ENCODE data around the gene FBH1. TPM values are rescaled to one million over a fixed set of nuclear protein-coding genes. Genes with fewer than 3 reads are reported as not detected.
"Not testable (repeated sequence)": the region's sequence is repeated elsewhere in the genome, so short reads cannot be mapped to it uniquely, and the experiment has no call there.

Gene FBH1
- 10 to 100 TPM; 79.3 to 99.1 (median 85.9) TPM for polyA plus RNA-seq (ENCODE audit: insufficient read length in 3 of 3)
- long read RNA-seq, donor 1, partial matches to known transcripts: 18 of 22 reads
- long read RNA-seq, donor 1, other reads (novel, unspliced or antisense): 0 of 22 reads
- long read RNA-seq, donor 2, transcript FBH1-201 (21 exons, 3,560 nt): major isoform, 6 of 40 reads
- long read RNA-seq, donor 2, partial matches to known transcripts: 34 of 40 reads
- long read RNA-seq, donor 2, other reads (novel, unspliced or antisense): 0 of 40 reads
- long read RNA-seq, donor 3, partial matches to known transcripts: 27 of 31 reads
- long read RNA-seq, donor 3, other reads (novel, unspliced or antisense): 0 of 31 reads
- long read RNA-seq, donor 4, transcript FBH1-201 (21 exons, 3,560 nt): major isoform, 6 of 31 reads
- long read RNA-seq, donor 4, partial matches to known transcripts: 25 of 31 reads
- long read RNA-seq, donor 4, other reads (novel, unspliced or antisense): 0 of 31 reads
- long read RNA-seq, donor 5, partial matches to known transcripts: 0 of 2 reads
- long read RNA-seq, donor 5, other reads (novel, unspliced or antisense): 0 of 2 reads
- long read RNA-seq, donor 6, partial matches to known transcripts: 42 of 45 reads
- long read RNA-seq, donor 6, other reads (novel, unspliced or antisense): 0 of 45 reads
- long read RNA-seq, donor 7, partial matches to known transcripts: 12 of 17 reads
- long read RNA-seq, donor 7, other reads (novel, unspliced or antisense): 0 of 17 reads
- long read RNA-seq, donor 8, partial matches to known transcripts: 12 of 13 reads
- long read RNA-seq, donor 8, other reads (novel, unspliced or antisense): 0 of 13 reads
- long read RNA-seq, donor 9, transcript FBH1-201 (21 exons, 3,560 nt): major isoform, 6 of 83 reads
- long read RNA-seq, donor 9, partial matches to known transcripts: 75 of 83 reads
- long read RNA-seq, donor 9, other reads (novel, unspliced or antisense): 0 of 83 reads
- long read RNA-seq, donor 10, partial matches to known transcripts: 28 of 32 reads
- long read RNA-seq, donor 10, other reads (novel, unspliced or antisense): 0 of 32 reads
- long read RNA-seq, donor 11, partial matches to known transcripts: 8 of 10 reads
- long read RNA-seq, donor 11, other reads (novel, unspliced or antisense): 0 of 10 reads
- long read RNA-seq, donor 12, transcript FBH1-201 (21 exons, 3,560 nt): major isoform, 7 of 47 reads
- long read RNA-seq, donor 12, partial matches to known transcripts: 38 of 47 reads
- long read RNA-seq, donor 12, other reads (novel, unspliced or antisense): 0 of 47 reads
- long read RNA-seq, donor 13, partial matches to known transcripts: 16 of 17 reads
- long read RNA-seq, donor 13, other reads (novel, unspliced or antisense): 0 of 17 reads
- long read RNA-seq, donor 14: 0 reads
- long read RNA-seq, donor 15, transcript FBH1-201 (21 exons, 3,560 nt): major isoform, 8 of 64 reads
- long read RNA-seq, donor 15, partial matches to known transcripts: 54 of 64 reads
- long read RNA-seq, donor 15, other reads (novel, unspliced or antisense): 0 of 64 reads
- long read RNA-seq, donor 16, partial matches to known transcripts: 25 of 29 reads
- long read RNA-seq, donor 16, other reads (novel, unspliced or antisense): 0 of 29 reads

DNA sequence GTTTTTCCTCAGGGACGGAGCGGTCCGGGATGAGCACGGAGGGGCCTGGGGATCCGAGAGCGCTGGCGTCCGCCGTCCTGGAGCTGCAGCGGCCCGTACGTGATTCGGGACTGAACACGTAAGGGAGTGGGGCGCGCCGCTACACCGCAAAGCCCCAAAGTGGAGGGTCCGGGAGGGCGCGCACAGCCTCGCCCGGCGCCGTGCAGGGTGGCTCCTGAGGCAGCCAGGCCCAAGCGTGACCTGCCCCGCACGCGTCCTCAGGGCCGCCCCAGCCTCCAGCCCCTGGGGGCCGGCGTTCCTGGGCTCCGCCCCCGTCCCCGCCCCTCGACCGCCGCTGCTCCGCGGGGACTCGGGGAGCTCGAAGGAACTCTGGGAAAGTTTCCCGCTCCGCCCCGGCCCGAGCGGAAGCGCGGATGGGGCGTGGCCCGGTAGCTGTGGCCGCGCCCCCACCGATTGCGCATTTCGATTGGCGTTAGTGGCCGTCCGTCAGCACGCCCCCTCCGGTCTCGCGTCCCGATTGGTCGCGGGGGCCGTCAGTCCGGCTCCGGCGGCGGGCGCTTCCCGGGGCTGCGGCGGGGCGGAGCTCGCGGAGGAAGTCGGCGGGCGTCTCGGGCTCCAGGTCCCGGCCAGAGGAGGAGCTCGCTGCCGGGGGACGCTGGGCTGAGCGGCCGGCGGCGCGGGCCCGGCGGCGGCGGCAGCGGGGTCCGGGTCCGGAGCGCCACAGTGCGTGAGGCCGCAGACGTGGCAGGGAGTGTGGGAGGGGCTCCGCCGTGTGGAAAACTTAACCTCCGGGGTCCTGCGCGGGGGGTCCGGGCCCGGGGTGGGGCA, at the start of gene FBH1, which contains the start of gene ANKRD16:
Gene FBH1 (plus strand): TSS at position 620 of the 828 bp plus-strand sequence. CDS start 103 bp downstream, at position 723.
Gene ANKRD16 (minus strand): TSS at position 270 of the 828 bp plus-strand sequence. CDS start 539 bp downstream, outside the sequence.
- DNase-seq: peak; percentile 99

DNA sequence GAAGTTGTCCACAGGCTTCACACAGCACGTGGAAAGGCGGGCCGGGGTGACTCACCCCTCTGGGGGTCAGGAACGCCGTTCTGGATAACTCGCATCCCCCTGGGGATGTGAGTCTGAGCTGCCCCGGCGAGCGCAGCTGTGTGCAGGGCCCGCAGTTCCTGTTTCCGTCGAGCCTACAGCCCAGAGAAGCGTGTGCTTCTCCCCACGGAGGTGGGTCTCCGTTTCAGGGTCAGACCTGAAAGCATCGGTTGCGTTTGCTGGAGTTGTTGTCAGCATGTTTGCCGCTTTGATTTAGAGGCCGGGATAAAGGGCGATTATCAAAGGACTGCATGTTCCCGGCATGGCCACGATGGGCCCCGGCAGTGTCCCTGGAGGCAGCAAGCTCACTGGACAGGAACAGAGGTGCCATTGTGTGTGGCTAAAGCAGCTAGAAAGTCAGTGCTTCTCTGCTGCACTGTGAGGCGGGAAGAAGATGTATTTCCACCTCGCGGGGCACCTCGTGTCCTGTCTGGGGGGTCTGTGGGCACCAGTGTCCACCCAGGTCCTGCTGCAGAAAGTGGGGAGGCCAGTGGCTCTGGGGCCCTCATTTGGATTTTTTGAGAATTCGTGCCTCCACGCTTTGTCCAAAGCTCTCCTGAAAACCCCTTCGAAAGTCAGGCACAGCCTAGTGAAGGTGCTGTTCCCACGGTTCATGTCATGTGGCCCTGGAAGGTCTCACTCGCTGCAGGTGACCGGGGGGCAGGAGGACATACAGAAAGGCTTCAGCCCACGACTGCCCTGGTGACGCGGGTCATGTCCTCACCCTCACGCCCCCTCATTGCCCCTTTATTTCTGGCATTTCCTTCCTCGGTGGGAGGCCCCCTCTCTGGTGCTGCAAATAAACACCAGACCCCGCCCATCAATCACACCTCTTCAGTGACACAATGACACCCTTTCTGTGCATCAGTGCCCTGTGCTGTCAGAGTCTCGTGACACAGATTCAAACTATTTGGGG, 49.4 kb upstream of the FBH1 start:
- peak; percentile 43 for DNase-seq

DNA sequence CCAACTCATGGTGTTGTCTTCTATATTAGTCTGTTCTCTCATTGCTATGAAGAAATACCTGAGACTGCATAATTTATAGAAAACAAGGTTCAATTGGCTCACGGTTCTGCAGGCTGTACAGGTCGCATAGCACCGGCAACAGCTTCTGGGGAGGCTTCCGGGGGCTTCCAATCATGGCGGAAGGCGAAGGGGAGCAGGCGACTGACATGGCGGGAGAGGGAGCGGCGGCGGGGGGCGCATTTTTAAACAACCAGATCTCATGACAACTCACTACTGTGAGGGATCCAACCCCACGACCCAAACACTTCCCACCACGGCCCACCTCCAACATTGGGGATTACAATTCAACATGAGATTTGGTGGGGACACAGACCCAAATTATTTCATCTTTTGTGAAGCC, 48.1 kb upstream of the FBH1 start:
- no peak for DNase-seq

DNA sequence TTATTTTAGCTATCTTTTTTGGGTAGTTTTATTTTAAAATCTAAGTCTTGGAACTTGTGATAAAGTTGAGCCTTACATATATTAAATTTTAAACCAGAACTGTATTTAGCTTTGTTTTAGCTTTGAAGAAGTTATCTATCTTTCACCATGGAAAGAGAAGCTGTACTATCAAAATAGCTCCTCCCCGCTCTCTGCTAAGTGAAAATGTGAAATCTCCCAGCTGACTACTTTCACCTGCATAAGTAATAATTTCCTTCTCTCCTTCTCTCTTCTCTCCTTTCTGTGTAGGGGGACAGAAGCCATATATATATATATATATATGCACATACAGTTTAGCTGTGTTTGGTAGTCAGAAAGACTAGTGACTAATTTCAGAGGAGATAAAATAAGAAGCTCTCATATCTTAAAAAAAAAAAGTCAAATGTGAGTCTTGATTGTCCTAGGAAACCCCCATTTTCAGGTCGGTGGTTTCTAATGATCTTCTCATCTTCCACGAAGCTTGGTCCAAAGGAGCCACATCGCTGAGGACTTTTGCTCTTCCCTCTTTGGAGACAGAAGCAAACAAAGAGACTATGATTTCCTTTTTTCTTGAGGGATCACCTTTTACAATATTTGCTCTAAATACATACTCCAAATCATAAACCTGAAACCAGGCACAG, 46.2 kb upstream of the FBH1 start:
- DNase-seq: no peak

DNA sequence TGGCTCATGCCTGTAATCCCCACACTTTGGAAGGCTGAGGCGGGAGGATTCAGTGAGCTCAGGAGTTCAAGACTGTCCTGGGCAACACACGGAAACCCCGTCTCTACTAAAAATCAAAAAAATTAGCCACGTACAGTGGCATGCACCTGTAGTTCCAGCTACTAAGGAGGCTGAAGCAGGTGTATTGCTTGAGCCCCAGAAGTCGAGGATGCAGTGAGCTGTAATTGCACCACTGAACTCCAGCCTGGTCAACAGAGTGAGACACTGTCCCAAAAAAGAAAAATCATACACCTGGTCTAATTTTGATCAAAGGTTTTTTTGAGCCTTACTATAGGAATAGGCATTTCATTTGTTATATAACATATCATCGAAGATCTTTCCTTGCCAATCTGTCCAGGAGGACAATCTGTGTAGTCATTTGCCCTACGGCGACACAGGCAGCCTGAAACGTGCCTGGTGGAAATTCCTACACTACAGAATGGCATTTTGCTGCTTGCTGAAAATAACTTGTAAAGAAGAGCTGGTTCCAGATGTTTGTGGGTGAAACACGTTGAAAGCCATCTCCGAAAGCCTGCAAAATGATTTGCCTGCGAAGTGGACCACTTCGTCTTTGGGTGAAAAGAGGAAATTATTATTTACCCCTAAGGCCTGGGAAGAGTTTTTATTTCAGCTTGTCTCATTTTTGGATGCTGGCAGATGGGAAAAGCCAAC, 45.5 kb upstream of the FBH1 start:
- DNase-seq: no peak

DNA sequence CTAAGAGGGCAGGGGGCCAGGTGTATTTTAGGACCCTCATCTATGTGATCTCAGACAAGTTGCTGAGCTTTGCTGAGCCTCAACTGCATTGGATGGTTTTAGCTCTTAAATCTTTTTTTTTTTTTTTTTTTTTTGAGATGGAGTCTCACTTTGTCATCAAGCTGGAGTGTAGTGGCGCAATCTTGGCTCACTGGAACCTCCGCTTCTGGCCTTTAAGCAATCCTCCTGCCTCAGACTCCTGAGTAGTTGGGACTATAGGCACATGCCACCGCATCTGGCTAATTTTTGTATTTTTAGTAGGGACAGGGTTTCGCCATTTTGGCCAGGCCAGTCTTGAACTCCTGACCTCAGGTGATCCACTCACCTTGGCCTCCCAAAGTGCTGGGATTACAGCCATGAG, 43.4 kb upstream of the FBH1 start:
- not testable (repeated sequence) for DNase-seq

DNA sequence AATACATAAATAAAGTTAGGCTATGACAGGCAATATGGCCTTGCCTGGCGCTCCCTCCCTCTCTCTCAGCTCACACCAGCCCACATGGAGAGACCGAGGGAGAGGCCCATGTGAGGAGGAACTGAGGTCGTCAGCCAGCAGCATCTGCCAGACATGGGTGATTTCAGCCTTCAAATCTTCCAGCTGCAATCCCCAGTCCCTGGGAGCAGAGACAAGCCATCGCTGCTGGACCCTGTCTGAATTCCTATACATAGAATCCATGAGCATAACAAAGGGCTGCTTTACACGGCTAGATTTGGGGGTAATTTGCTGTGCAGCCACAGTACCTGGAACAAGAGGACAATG, 35.9 kb upstream of the FBH1 start:
- DNase-seq: no peak

DNA sequence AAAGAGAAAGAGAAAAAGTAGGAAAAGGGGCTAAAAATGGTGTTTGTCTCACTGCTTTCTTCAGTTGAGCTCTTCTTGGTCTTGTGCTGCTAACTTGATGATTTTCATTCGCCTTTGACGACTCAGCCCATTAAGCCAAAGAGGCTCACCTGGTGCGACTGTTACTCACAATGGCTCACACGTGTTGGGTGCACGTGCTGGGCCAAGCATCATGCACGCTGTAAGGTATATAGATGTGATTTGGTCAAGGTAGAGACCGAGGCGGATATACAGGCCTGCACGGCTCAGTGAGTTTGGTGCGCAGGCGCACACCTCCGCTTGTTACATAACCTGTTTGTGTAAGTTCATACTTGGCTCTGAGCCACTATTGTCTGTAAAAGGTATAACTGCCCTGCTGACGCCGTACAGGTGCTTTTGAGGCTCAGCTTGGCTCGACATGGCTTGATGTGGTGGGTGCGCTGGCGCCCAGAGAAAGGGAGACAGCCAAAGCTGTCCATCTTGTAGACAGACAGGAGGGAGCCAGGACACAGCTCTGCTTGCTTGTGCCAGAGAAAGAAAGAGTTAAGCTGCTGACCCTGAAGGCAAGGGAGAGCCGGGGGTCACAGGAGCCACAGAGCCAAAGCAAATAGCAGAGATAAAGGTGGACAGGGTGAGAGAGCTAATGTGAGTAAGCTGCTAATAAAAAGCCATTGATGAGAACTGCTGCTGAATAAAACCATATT, 33.9 kb upstream of the FBH1 start:
- no peak for DNase-seq

DNA sequence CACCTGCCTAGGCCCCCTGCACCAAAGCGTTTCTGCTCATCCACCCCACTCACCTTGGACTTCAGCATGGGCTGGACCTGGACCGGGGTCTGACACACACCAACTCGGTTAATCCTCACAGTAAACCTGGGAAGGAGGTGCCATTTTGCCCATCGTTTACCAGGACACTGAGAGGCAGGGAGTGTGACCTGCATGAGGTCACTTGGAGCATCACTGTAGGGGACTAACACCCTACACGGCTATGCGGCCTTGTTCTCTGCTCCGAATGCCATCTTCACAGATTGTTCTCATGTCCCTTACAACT, 33.4 kb upstream of the FBH1 start:
- no peak for DNase-seq

DNA sequence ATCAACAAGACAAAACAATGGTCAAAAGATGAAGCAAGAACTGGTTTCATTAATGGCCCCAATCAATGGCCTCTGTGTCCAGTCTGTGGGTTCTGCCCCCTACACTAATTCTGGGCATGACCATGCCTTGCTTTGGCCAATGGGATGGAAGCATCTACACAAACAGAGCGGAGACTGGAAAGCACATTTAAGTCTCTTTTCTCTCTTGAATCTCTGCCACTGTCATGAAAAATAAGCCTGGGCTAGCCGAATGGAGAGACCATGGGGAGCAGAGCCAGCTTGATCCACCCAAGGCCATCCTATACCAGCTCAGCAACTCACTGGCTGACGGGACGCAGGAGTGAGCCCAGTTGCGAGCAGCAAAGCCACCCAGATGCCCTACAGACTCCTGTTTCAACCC, 31.2 kb upstream of the FBH1 start:
- no peak for DNase-seq

DNA sequence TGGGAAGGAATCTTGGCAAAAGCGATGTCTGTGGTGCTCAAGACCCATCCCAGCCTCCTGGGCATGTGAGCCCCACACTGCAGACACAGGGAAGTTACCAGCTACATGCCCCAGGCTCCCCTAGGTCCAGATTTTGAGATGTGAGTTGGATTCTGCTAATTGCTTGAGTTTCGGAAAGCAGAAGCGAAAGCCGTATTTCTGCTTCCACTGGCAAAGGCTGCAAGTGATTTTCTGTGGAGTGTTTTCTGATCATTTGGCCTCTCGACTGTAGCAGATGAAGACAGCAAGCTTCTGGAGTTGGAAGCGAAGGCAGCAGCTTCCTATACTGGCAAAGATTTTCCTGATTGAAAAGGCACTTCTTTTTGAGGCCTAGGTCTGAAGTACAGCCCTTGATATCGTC, 30.0 kb upstream of the FBH1 start:
- no peak for DNase-seq

DNA sequence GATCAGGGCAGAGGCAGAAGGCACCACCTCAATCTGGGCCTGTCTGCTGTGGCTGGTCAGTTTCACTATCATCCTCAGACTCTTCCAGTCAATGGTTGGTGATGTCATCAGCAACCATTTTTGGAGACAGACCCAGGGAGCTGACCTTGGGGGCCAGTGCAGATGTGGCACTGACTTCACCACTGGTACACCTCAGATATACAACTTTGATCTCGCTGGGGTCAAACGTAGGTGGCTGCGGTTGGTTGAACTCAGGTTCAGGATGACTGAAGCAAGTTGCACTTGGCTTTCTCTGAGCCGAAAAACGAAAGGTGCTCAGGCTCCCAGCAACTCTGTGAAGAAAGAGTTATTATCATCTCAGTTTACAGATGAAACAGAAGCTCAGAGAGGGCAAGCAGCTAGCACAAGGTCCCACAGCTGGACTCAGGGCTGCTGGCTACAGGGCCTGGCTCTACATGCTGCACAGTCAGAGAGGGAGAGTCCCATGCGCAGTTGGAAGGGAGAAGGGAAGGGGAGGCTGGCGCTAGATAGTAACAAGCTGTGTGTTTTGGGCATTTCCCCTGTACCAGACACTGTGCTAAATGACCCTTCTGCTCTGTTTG, 27.6 kb upstream of the FBH1 start:
- DNase-seq: no peak

DNA sequence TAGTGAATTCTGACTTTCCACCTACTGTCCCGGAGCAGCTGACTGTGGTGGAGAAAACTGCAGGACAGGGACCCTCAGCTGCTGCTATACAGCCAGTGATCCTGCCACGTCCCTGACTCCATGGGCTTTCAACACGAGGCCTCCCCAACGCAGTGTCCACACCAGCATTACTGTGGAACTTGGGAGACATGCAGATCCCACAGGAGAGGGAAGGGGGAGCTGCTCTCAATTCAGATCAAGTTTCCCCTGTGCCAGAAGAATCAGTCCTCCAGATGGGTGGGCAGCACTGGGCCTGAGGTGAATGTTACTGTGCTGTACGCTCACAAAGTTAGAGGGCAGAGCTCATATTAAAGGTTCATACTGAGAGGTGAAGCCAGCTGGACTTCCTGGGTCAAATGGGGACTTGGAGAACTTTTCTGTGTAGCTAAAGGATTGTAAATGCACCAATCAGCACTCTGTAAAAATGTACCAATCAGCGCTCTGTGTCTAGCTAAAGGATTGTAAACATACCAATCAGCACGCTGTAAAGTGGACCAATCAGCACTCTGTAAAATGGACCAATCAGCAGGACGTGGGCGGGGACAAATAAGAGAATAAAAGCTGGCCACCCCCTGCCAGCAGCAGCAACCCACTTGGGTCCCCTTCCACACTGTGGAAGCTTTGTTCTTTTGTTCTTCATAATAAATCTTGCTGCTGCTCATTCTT, 26.9 kb upstream of the FBH1 start:
- DNase-seq: not testable (repeated sequence)

DNA sequence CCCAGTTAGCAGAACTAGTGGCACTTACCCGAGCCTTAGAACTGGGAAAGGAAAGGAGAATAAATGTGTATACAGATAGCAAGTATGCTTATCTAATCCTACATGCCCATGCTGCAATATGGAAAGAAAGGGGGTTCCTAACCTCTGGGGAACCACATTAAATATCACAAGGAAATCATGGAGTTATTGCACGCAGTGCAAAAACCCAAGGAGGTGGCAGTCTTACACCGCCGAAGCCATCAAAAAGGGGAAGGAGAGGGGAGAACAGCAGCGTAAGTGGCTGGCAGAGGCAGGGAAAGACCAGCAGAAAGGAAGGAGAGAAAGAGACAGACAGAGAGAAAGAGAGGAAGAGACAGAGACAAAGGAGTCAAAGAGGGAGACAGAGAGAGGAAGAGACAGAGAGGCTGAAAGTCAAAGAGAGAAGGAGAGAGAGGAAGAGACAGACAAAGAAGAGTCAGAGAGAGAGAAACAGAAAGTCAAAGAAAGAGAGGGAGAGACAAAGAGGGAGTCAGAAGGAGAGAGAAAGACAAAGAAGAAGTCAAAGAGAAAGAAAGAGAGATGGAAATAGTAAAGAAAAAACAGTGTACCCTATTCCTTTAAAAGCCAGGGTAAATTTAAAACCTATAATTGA, 23.5 kb upstream of the FBH1 start:
- not testable (repeated sequence) for DNase-seq

DNA sequence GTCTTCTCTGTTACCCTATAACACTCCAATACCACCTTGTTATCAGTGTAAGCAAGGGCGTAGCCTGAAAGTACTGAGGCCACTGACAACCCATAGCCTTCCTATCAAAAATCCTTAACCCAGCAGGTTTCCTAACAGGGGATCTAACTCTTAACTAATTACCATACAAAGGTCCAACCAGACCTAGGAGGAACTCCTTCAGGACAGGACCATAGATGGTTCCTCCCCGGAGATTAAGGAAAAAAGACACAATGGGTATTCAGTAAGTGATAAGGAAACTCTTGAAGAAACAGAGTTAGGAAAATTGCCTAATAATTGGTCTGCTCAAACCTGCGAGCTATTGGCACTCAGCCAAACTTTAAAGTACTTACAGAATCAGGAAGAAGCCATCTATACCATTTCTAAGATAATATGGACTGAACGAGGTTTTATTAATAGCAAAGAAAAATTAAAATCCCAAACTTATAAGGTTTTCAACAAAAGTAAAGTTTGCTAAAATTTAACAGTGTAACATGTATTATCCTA, 22.9 kb upstream of the FBH1 start:
- not testable (repeated sequence) for DNase-seq
